HG03066 (cell line): Measurements from ENCODE around the gene TMEM14B.
A peak's percentile ranks its signal among the peaks of the same experiment; 100 is the strongest.
"Not testable (repeated sequence)": the region's sequence is repeated elsewhere in the genome, so short reads cannot be mapped to it uniquely, and the experiment has no call there.

Experiments
- ATAC-seq: cut with Tn5 transposase; IDR thresholded peaks from one replicate; pipeline ENCODE4 v1.9.1; 2021; ENCODE audit warnings: low read depth; ENCODE audit not compliant: unreplicated experiment

Gene TMEM14B

DNA sequence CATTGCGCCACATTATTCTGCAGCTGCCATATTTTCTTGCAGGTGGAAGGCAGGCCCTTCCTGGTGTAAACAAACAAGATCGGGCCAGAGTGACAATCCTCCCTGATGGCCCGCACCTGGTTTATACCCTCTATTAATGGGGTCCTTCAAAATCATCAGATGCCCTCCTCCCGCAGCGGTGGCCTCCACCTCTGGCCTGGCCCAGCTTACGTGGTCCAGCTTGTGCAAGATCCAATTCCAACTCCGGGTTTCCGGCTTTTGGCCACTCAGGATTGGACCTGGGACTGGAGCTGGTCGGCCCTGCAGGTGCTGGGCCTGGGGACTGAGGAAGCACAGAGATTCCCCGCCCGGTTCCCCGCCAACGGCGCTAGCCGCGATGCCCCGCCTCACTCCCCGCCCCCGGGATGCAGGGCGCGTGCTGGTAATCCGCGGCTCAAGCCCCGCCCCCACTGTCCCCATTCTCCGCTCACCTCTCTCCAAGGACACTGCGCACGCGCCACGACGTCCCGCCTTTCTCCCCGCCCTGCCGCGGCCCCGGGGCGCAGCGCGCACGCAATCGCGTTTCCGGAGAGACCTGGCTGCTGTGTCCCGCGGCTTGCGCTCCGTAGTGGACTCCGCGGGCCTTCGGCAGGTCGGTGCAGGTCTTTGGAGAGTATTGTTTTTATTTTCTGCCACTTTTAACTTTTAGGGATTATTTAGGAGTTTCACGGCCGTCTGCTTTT lies at the start of gene TMEM14B:
Gene TMEM14B, plus strand, starts transcription at position 555 of the 722 bp plus-strand sequence. CDS start 1,441 bp downstream, outside the sequence.
- ATAC-seq, result peak; percentile 97

DNA sequence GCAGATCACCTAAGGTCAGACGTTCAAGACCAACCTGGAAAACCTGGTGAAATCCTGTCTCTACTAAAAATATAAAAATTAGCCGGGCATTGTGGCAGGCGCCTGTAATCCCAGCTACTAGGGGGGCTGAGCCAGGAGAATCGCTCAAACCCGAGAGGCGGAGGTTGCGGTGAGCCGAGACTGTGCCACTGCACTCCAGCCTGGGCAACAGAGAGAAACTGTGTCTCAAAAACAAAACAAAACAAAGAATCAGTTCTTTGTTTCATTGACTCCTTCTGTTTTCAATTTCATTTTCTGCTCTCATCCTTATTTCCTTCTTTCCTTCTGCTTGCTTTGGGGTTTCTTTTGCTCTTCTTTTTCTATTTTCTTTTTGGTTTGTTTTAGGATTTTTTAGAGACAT lies 33.6 kb upstream of the TMEM14B start:
- no peak for ATAC-seq

DNA sequence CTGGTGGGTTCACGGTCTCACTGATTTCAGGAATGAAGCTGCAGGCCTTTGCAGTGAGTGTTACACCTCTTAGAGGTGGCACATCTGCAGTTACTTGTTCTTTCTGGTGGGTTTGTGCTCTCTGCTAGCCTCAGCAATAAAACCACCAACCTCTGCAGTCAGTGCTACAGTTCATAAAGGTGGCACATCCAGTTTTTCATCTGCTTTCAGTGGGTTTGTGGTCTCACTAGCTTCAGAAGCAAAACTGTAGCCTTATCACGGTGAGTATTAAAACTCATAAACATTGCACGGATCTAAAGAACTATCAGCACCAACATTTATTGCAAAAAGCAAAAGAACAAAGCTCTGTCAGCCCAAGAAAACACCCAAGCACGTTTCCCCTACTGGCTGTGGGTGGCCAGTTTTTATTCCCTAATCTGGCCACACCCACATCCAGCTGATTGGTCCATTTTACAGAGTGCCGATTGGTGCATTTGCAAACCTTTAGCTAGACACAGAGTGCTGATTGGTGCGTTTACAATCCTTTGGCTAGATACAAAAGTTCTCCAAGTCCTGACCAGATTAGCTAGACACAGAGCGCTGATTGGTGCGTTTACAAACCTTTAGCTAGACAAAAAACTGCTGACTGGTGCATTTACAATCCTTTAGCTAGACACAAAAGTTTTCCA lies 28.2 kb upstream of the TMEM14B start:
- ATAC-seq, result no peak

DNA sequence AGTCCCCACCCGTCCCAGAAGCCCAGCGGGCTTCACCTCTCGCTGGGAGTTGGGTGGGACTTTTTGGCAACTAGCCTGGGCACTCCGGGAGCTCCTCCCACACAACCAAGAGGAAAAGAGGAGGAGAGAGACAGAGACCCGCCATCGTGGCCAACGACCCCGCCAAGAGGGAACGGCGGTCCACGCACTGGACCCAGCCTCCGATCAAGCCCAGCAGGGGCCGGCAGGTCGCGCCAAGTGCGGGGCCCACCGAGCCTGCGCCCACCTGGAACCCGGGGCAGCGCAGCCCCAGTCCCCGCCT lies 27.7 kb upstream of the TMEM14B start:
- ATAC-seq, result no peak

DNA sequence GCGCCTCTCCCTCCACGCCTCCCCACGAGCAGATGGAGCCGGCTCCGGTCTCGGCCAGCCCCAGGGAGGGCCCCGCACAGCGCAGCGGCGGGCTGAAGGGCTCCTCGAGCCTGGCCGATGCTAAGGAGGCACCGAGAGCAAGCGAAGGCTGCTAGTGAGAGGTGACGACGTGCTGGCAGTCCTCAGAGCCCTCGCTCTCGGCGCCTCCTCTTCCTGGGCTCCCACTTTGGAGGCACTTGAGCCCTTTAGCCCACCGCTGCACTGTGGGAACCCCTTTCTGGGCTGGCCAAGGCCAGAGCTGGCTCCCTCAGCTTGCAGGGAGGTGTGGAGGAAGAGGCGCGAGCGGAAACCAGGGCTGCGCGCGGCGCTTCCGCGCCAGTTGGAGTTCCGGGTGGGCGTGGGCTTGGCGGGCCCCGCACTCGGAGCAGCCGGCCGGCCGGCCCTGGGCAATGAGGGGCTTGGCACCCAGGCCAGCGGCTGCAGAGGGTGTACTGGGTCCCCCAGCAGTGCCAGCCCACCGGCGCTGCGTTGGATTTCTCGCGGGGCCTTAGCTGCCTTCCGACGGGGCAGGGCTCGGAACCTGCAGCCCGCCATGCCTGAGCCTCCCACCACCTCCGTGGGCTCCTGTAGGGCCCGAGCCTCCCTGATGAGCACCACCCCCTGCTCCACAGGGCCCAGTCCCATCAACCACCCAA lies 27.2 kb upstream of the TMEM14B start:
- no peak for ATAC-seq

DNA sequence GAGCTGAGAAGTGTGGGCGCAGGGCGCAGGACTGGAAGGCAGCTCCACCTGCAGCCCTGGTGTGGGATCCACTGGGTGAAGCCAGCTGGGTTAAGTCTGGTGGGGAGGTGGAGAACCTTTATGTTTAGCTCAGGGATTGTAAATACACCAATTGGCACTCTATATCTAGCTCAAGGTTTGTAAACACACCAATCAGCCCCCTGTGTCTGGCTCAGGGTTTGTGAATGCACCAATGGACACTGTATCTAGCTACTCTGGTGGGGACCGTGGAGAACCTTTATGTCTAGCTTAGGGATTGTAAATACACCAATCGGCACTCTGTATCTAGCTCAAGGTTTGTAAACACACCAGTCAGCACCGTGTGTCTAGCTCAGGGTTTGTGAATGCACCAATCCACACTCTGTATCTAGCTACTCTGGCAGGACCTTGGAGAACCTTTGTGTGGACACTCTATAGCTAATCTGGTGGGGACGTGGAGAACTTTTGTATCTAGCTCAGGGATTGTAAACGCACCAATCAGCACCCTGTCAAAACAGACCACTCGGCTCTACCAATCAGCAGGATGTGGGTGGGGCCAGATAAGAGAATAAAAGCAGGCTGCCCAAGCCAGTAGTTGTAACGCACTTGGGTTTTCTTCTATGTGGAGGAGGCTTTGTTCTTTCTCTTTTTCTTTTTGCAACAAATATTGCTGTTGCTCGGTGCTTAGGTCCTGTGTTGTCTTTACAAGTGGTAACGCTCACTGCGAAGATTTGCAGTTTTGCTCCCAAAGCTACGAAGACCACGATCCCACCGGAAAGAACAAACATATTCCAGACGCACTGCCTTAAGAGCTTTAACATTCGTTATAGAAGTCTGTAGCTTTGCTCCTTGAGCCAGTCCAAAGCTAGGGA lies 26.4 kb upstream of the TMEM14B start:
- not testable (repeated sequence) for ATAC-seq

DNA sequence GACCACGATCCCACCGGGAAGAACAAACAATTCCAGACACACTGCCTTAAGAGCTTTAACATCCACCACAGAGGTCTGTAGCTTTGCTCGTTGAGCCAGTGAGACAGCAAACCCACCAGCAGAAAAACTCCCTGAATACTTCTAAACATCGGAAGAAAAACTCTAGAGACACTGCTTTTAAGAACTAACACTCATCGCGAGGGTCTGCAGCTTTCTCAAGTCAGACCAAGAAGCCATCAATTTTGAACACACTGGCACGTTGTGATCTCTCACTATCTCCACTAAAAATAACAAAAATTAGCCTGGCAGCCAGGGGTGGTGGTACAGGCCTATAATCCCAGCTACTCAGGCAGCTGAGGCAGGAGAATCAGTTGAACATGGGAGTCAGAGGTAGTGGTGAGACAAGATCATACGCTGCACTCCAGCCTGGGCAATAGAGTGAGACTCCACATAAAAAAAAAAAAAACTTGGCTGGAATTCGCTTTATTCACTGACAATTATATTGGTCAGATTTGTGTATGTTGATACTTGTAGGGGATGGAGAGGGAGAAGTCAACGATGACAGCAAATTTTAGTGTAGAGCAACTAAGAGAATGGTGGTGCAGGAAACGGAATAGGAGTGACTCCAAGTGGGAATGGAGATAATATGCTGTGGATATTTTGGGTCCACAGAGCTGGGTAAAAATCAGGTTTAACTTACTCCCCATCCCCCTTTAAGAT lies 25.6 kb upstream of the TMEM14B start:
- ATAC-seq, result no peak

DNA sequence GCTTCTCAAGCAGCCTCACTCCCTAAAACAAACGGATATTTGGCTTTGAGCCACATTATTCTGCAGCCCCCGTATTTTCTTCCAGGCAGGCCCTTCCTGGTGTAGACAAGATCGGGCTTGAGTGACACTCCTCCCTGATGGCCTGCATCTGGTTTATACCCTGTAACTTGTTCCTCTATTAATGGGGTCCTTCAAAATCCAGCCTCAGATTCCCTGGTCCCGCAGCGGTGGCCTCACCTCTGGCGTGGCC lies 25.1 kb upstream of the TMEM14B start:
- no peak for ATAC-seq

DNA sequence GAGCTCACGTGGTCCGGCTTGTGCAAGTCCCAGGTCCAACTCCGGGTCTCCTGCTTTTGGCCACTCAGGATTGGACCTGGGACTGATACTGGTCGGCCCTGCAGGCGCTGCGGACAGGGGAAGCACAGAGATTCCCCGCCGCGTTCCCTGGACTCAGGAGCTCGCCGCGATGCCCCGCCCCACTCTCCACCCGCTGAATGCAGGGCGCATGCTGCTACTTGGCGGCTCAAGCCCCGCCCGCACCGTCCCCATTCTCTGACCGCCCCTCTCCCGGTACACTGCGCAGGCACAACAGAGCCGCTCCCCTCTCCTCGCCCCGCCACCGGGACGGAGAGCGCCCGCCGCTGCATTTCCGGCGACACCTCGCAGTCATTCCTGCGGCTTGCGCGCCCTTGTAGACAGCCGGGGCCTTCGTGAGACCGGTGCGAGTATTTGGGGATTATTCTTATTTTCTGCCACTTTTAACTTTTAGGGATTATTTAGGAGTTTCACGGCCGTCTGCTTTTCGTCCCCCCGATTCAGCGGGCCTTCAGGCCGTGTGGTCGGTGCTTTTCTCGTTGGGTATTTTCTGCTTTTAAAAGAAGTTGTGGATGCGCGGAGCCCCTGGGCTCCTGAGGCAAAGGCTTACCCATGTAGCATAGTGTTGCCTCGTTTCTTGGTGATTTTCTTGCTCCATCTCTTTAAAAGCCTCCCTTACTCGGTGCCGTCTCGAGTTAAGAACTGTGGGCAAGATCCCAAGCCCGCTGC lies 24.6 kb upstream of the TMEM14B start, which contains the start of gene TMEM14C:
Gene TMEM14C, plus strand, starts transcription at position 251 of the 747 bp plus-strand sequence. CDS start 1,544 bp downstream, outside the sequence.
- peak; percentile 98 for ATAC-seq

DNA sequence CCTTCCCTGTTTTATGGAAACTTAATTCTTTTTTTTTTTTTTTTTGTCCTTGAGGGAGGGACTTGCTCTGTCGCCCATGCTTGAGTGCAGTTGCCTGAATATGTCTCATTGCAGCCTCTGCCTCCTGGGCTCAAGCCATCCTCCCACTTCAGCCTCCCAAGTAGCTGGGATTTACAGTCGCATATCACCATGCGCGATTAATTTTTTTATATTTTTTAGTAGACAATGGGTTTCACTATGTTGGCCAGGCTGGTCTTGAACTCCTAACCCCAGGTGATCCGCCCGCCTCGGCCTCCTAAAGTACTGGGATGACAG lies 24.1 kb upstream of the TMEM14B start:
- ATAC-seq, result no peak

DNA sequence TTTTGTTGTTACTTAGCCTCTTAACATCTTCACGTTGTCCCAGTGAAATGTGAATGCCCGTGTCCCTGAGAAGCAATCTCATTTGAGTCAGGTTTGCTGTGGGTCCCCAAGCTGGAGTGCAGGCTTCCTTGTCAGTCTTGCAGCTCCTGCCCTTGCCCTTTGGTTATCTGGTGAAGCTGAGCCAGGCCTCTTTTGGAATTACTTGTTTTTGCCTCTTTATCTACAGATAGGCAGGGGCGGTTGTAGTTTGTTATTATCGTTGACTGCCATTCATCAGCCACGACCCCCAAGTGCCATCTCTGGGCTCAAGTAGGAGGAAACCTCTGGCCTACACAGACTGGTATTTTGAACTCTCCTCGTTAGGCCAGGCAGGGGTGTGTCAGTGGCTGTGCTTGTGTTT lies 22.6 kb upstream of the TMEM14B start:
- ATAC-seq, result no peak

DNA sequence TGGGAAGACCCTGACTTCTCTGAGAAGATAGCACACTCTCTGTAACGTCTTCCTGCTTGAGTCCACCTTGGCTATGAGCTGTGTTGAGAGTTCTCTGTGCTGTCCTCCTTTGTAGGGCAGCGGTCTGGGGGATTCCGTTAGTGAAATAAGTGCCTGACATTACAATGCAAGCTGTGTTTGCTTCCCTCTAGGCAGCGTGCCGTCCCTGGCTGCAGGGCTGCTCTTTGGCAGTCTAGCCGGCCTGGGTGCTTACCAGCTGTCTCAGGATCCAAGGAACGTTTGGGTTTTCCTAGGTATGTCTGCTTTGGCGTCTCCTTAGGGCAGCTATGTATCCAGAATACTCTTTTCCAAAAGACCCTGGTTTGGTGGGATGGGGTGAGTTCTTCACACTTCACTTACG lies 21.9 kb upstream of the TMEM14B start:
- ATAC-seq, result no peak

DNA sequence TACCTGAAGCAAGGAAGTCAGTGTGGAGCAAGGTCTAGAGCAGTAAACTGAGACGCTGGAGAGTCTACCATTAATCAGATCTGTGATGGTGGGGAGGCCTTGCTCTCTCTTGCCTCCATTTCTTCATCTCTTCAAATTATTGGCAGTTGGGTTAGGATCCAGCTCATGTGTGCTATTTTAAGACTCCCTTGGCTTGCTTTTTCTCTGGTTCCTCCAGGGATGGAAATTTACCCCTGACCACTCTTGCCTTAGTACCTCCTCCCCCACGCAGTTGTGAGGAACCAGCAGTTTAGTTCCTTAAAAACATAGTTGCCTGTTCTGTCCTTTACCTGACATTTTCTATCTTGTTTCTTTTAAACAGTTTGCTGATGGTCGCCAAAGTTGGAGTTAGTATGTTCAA lies 17.4 kb upstream of the TMEM14B start:
- ATAC-seq, result no peak

DNA sequence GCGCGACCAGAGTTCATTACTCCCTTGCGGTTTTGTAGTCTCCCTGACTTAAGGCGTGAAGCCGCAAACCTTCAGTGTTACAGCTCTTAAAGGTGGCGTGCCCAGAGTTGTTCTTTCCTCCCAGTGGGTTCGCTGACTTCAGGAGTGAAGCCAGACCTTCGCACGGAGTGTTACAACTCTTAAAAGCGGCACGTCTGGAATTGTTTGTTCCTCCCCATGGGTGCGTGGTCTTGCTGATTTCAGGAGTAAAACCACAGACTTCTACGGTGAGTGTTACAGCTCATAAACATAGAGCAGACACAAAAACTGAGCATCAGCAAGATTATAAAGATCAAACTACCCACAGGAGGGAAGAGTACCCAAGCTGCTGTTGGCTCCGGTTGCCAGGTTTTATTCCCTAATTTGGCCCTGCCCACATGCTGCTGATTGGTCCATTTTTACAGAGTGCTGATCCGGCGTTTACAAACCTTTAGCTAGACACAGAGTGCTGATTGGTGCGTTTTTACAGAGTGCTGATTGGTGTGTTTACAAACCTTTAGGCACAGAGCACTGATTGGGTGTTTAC lies 14.4 kb upstream of the TMEM14B start:
- no peak for ATAC-seq

DNA sequence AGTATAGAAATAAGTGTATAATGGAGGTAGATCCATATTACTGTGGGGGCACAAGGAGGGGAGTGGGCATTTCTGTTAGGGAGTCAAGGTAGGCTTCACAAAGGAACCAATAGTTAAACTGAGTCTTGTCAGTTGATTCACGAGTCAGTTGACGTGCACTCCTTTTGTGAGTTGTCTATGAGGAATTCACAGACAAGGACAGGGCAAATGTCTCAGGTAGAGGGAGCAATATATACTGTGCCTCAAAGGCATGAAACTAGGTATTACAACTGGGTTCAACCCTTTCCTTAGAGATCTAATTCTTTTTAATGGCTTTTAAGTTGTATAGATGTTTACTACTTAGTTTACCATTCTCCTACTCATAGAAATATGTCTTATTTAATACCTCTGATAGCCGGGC lies 13.7 kb upstream of the TMEM14B start:
- ATAC-seq, result no peak

DNA sequence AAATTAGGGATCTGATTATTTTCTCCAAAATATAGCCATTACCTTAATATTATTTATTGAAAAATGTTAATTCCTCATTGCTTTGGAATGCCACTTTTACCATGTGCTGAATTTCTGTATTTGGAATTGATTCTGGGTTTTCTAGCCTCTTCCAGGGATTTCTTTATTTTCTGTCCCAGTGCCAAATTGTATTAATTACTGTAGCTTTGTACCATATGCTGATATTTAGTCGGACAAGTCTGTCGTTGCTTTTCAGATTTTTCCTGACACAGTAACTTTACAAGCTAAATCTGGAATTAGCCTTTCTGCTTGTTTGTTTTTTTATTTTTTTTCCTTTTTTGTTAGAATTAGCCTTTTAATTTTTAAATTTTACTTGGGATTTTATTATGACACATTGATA lies 10.9 kb upstream of the TMEM14B start:
- ATAC-seq, result no peak

DNA sequence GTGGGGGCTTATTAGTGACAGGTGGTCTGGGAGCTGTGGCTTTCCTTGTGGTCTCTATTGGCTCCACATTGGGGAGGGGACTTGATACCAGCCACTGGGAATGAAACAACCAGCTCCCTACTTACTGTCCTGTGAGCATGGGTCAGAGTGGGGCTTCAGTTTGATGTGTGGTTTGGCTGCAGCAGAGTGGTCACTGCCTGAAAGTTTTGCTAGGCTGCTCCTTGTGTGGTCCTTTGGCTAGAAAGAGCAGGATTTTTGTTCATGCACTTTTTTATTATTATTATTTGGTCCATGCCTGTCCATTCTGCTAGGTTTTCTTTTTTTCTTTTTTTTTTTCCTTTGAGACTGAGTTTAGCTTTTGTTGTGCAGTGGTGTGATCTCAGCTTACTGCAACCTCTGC lies 7.5 kb upstream of the TMEM14B start:
- no peak for ATAC-seq

DNA sequence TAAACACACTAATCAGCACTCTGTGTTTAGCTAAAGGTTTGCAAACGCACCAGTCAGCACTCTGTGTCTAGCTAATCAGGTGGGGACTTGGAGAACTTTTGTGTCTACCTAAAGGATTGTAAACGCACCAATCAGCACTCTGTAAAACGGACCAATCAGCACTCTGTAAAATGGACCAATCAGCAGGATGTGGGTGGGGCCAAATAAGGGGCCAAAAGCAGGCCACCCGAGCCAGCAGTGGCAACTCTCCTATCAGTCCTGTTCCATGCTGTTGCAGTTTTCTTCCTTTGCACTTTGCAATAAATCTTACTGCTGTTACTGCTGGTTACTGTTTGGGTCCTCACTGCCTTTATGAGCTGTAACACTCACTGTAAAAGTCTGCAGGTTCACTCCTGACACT lies 6.0 kb upstream of the TMEM14B start:
- not testable (repeated sequence) for ATAC-seq

DNA sequence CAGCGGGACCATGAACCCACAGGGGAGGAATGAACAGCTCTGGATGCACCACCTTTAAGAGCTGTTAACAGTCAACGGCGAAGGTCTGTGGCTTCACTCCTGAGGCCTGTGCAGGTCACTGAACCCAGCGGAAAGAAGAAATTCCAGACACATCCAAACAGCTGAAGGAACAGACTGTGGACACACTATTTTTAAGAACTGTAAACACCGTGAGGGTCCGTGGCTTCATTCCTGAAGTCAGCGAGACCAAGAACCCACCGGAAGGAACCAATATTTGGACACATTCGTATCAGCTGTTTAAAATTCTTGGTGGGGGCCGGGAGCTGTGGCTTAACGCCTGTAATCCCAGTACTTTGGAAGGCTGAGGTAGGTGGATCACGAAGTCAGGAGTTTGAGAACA lies 5.4 kb upstream of the TMEM14B start:
- ATAC-seq, result no peak

DNA sequence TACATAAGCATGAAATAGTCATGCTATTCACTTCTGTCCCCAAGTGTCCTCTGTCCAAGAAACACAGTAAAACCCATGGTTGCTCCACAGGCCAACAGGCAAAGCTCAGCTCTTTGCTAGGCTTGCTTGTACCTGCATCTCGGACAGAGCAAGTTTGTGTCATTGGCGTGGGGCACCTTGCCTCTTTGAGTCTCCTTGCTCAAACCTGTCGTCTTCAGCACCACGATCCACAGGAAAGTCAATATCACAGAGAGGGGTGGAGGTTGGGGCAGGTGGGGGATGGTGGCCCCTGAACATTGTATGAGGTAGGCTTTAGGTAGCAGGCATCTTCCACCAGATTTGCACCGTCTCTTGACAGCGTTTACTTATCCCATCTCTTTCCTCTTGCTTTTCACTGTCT lies 4.1 kb upstream of the TMEM14B start:
- ATAC-seq, result no peak
